Activated CD4-positive, alpha-beta T cell treated with anti-CD3 and anti-CD28 coated beads for 24 hours (primary cell): ENCODE data around the gene RIN3.

Experiments used
- DNase-seq, 2 donors: peaks; one replicate each; pipeline ENCODE4 v3.0.0-alpha.2; 2020; ENCODE audit warnings: low read depth in 2 of 2

The RIN3 gene

GRCh38 chr14:92687681-92688433, 174.3 kb downstream of the RIN3 start:
- no peak for DNase-seq

- no peak for DNase-seq
Measured at GRCh38 chr14:92688434-92689375, 175.1 kb downstream of the RIN3 start.

GRCh38 chr14:92690171-92691011, 176.8 kb downstream of the RIN3 start:
- no peak for DNase-seq

DNA sequence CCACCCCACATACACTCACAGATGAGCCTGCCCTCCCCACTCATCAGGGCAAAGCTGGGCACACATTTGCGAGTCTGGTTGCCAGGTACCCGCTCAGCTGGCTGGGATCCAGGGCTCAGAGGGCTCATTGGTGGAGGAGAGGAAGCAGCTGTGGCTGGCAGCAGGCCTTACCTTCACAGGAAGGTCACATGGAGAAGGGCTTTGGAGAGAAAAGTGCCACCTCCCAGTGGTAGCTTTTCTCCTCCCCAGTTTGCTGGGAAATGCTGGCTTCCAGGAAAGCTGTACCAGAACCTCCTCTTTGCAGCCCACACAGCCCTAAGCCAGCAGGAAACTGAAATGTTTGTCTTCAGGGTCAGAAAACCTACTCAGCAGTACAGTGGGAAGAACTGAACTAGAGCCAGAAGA, 179.2 kb downstream of the RIN3 start:
- DNase-seq = no peak

- no peak for DNase-seq
Measured at GRCh38 chr14:92693998-92694795, 180.6 kb downstream of the RIN3 start.

- DNase-seq = no peak
Measured at GRCh38 chr14:92694807-92695206, 181.2 kb downstream of the RIN3 start.

- no peak for DNase-seq
Measured at GRCh38 chr14:92695562-92695961, 182.0 kb downstream of the RIN3 start.

DNA sequence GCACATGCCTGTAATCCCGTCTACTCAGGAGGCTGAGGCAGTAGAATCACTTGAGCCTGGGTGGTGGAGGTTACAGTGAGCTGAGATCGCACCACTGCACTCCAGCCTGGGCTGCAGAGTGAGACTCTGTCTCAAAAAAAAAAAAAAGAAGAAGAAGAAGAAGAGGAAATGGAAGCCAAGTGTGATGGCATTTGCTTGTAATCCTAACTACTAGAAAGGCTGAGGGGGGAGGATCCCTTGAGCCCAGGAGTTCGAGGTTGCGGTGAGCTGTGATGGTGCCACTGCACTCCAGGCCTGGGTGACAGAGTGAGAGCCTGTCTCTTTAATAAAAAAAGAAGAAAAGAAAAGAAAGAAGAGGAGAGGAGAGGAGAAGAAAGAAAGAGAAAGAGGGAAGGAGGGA, 182.8 kb downstream of the RIN3 start:
- DNase-seq = no peak

DNA sequence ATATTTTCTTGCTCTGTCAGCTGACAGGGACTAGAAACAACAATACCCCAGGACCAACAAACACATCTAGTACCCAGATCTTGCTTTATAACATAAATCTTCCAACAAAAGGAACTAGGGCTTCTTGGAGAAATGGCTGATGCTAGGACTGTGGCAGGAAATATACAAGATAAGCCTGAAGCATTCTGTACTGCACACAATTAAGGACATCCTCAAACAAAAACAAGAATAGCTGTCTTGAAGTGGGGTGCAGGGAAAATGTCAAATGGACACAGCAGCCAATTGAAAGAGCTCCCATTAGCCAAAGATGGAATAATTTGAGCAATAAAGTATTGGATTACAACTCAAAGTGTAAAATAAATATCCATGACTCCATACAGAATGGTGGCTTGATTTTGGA, 184.8 kb downstream of the RIN3 start:
- DNase-seq = no peak

DNA sequence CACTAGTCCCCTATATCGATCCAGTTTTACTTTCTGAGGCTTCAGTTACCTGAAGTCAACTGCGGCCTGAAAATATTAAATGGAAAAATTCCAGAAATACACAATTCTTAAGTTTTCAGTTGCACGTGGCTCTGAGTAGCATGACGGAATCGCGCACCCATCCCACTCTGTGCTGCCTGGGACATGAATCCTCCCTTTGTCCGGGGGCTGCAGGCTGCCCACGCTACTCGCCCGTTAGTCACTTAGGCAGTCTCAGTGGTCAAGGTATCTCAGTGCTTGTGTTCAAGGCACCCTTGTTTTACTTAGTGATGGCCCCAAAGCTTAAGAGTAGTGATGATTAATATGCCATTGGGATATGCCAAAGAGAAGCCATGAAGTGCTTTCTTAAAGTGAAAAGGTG, 188.2 kb downstream of the RIN3 start:
- DNase-seq = no peak

GRCh38 chr14:92702441-92702918, 188.9 kb downstream of the RIN3 start:
- no peak for DNase-seq

DNA sequence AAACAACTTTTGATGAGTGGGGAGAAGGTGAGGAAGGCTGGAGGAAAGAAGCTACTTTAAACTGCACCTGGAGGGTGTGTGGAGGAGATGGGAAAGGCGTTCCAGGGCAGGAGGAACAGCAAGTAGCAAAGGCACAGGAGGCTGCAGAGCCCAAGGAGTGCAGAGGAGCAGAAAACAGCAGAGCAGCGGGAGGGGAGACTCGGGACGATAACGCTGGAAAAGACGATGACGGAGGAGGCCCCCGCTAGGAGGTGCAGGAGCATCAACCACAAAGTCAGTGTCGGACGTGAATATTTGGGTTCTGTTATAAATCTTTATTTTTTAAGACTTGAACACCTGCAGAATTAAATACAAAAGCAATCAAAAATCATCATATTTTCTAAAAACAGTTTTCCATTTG, 189.9 kb downstream of the RIN3 start:
- no peak for DNase-seq

- no peak for DNase-seq
Measured at GRCh38 chr14:92704036-92704804, 190.6 kb downstream of the RIN3 start.

- DNase-seq = no peak
Measured at GRCh38 chr14:92704821-92705220, 191.2 kb downstream of the RIN3 start.

DNA sequence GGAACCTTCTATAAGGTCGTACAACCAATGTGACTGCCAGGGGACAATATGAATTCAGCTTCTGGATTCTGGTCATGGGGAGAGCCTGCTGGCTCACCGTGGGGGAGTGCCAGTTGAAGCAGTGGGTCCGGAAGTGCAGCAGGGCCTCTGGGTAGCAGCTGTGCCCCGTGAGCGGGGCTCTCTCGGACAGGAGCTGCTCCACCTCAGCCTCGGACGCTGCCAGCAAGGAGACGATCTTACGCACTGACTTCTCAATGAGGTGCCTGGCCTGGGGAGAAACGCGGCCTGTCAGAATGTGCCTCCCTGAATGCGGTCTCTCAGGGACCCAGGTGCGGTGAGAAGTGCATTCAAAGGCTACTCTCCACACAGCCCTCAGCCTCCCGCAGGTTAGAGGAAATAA, 192.8 kb downstream of the RIN3 start:
- DNase-seq = no peak

GRCh38 chr14:92709340-92710000, 195.9 kb downstream of the RIN3 start:
- no peak for DNase-seq

DNA sequence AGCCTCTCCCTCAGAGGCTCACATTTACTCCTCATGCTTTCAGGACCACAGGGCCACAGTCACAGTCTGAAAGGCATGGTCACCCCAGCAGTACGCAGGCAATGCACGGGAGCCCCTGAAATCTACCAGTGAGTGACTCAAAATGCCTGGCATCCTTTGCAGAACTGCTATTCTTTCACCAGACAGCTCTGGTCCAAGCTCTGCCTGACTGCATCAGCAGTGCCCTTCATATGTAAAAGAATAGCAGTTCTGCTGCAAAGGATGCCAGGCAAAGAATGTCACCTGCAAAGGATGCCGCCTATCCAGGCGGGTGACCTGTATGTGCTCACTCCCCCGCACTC, 196.4 kb downstream of the RIN3 start:
- DNase-seq = no peak

- DNase-seq = no peak
Measured at GRCh38 chr14:92711976-92712653, 198.5 kb downstream of the RIN3 start.

DNA sequence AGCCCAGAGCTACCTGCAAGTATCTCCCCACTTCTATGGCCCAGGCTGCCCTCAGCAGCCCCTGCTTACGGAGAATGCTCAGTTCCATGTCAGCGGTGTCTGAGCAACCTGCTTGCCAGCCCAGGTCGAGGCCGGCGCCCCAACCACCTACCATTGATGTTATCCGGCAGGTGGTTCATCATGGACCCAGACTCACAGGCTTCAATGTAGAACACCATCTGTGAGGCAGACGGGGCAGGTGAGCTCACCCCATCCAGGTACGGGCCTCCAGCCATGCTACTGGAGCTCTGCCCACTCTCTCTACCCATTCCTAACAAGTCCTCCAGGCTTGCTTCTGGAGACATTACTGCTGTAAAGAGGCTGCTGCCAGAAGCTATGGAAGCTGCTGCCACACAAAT, 199.1 kb downstream of the RIN3 start:
- no peak for DNase-seq
